Type B pancreatic cell (in vitro differentiated cells): ENCODE data around the gene GBX2. TPM values are rescaled to one million over a fixed set of nuclear protein-coding genes. Genes with fewer than 3 reads are reported as not detected.
A peak's percentile ranks its signal among the peaks of the same experiment; 100 is the strongest.

Experiments
- DNase-seq: peaks from one replicate; pipeline ENCODE4 v3.0.0; 2021; ENCODE audit warnings: mixed read lengths; ENCODE audit not compliant: unreplicated experiment; ENCODE audit errors: extremely low spot score
- H3K27ac Mint-ChIP-seq: 2 replicates; pipeline ENCODE4 v1.8.0; 2021; ENCODE audit warnings: mild to moderate bottlenecking, mixed read lengths
- H3K27me3 Mint-ChIP-seq: 2 replicates; pipeline ENCODE4 v1.8.0; 2021; ENCODE audit warnings: mixed read lengths
- H3K36me3 Mint-ChIP-seq: 2 replicates; pipeline ENCODE4 v1.8.0; 2021; ENCODE audit warnings: mixed read lengths
- H3K4me1 Mint-ChIP-seq: one replicate; pipeline ENCODE4 v1.8.0; 2021; ENCODE audit warnings: mixed read lengths; ENCODE audit not compliant: unreplicated experiment
- H3K4me3 Mint-ChIP-seq: 2 replicates; pipeline ENCODE4 v1.8.0; 2021; ENCODE audit warnings: mild to moderate bottlenecking, mixed read lengths
- H3K9me3 Mint-ChIP-seq: 2 replicates; pipeline ENCODE4 v1.8.0; 2021; ENCODE audit warnings: mixed read lengths
- total RNA-seq: library from RNA; stranded (reverse); gene quantifications from 2 replicates; pipeline ENCODE4 v1.2.1, GENCODE V29; 2021; ENCODE audit warnings: low replicate concordance
- TF ChIP-seq, protein P1 (sequence below): fragments of 200-600 bp; sonication (generic); conservative IDR thresholded peaks from 2 replicates; pipeline ENCODE4 v1.5.0; 2021; ENCODE audit warnings: antibody characterized with exemption, mild to moderate bottlenecking

Gene GBX2
- total RNA-seq, 1 donor from 2014 or later: 2.1 TPM

- H3K4me3 Mint-ChIP-seq: no peak overlapping the region
- peaks cover 20% of the 10 kb centered on the region for H3K36me3 Mint-ChIP-seq
- peaks cover 25% of the 10 kb centered on the region for H3K4me1 Mint-ChIP-seq
- no peaks in the 10 kb centered on the region for H3K9me3 Mint-ChIP-seq
- H3K27me3 Mint-ChIP-seq: no peaks in the 10 kb centered on the region
- DNase-seq: no peak
- TF ChIP-seq, protein P1, sequence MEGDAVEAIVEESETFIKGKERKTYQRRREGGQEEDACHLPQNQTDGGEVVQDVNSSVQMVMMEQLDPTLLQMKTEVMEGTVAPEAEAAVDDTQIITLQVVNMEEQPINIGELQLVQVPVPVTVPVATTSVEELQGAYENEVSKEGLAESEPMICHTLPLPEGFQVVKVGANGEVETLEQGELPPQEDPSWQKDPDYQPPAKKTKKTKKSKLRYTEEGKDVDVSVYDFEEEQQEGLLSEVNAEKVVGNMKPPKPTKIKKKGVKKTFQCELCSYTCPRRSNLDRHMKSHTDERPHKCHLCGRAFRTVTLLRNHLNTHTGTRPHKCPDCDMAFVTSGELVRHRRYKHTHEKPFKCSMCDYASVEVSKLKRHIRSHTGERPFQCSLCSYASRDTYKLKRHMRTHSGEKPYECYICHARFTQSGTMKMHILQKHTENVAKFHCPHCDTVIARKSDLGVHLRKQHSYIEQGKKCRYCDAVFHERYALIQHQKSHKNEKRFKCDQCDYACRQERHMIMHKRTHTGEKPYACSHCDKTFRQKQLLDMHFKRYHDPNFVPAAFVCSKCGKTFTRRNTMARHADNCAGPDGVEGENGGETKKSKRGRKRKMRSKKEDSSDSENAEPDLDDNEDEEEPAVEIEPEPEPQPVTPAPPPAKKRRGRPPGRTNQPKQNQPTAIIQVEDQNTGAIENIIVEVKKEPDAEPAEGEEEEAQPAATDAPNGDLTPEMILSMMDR: no peak
- no peak overlapping the region for H3K27ac Mint-ChIP-seq
Measured at GRCh38 chr2:236122236-236122635, 46.0 kb downstream of the GBX2 start.

GRCh38 chr2:236121546-236121945, 46.6 kb downstream of the GBX2 start:
- Mint-ChIP-seq H3K4me1 (peaks cover 32% of the 10 kb centered on the region), H3K9me3 (no peaks in the 10 kb centered on the region), H3K27ac (no peak overlapping the region), H3K36me3 (peaks cover 20% of the 10 kb centered on the region), H3K4me3 (no peak overlapping the region), H3K27me3 (peaks cover 3% of the 10 kb centered on the region)
- no peak for DNase-seq
- TF ChIP-seq, protein P1: no peak

- DNase-seq: no peak
- Mint-ChIP-seq H3K4me3 (no peak overlapping the region), H3K27ac (no peak overlapping the region), H3K4me1 (peaks cover 32% of the 10 kb centered on the region), H3K27me3 (peaks cover 3% of the 10 kb centered on the region), H3K9me3 (no peaks in the 10 kb centered on the region), H3K36me3 (peaks cover 20% of the 10 kb centered on the region)
- TF ChIP-seq, protein P1: no peak
Measured at GRCh38 chr2:236120829-236121228, 47.4 kb downstream of the GBX2 start.

DNA sequence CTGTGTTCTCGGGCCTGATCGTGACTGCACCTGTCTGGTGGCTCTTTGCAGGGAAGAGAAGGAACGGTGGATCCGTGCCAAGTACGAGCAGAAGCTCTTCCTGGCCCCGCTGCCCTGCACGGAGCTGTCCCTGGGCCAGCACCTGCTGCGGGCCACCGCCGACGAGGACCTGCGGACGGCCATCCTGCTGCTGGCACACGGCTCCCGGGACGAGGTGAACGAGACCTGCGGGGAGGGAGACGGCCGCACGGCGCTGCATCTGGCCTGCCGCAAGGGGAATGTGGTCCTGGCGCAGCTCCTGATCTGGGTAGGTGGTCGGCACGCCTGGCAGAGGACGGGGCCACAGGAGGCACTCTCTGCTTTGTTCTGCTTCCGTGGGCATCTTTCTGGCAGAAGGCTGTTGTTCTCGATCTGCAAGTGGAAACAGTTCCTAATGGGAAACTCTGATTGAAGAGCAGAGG, 48.0 kb downstream of the GBX2 start:
- no peak overlapping the region for H3K4me3 Mint-ChIP-seq

DNA sequence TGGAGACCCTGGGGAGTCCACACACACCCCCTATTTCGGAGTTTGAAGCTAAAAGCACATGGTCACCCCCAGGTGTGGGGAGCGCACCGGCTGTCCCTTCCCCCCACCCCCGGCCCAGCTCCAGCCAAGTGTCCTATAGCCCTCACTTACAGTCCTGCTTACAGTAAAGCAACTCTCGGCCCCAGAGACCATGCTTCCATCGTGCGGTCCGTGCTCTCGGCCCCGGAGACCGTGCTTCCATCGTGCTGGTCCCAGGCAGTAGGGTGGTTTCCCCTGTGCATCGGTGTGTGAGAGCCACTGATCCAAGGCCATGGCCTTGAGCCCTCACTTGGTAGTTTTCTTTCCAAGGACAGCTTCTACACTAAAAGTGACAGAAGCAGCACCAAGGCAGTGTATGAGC, 48.7 kb downstream of the GBX2 start:
- no peak overlapping the region for H3K4me3 Mint-ChIP-seq
- no peaks in the 10 kb centered on the region for H3K9me3 Mint-ChIP-seq
- peaks cover 3% of the 10 kb centered on the region for H3K27me3 Mint-ChIP-seq
- H3K4me1 Mint-ChIP-seq: peaks cover 32% of the 10 kb centered on the region
- no peak for DNase-seq
- TF ChIP-seq, protein P1: no peak
- H3K36me3 Mint-ChIP-seq: peaks cover 10% of the 10 kb centered on the region
- no peak overlapping the region for H3K27ac Mint-ChIP-seq

More for the DNA sequence above, 48.0 kb downstream of the GBX2 start:
- TF ChIP-seq, protein P1: no peak
- H3K36me3 Mint-ChIP-seq: peaks cover 15% of the 10 kb centered on the region
- DNase-seq: no peak
- H3K9me3 Mint-ChIP-seq: no peaks in the 10 kb centered on the region
- H3K27me3 Mint-ChIP-seq: peaks cover 3% of the 10 kb centered on the region
- H3K27ac Mint-ChIP-seq: no peak overlapping the region
- peaks cover 32% of the 10 kb centered on the region for H3K4me1 Mint-ChIP-seq

GRCh38 chr2:236119003-236119402, 49.2 kb downstream of the GBX2 start:
- no peaks in the 10 kb centered on the region for H3K9me3 Mint-ChIP-seq
- TF ChIP-seq, protein P1: no peak
- DNase-seq: no peak
- no peak overlapping the region for H3K27ac Mint-ChIP-seq
- H3K27me3 Mint-ChIP-seq: peaks cover 3% of the 10 kb centered on the region
- H3K4me3 Mint-ChIP-seq: peak overlapping the region; percentile 68
- H3K4me1 Mint-ChIP-seq: peaks cover 32% of the 10 kb centered on the region
- H3K36me3 Mint-ChIP-seq: peaks cover 9% of the 10 kb centered on the region
